Brain pericyte (primary cell): ENCODE measurements around the gene MRPS18C.

Source experiments
- DNase-seq: peaks from one replicate; pipeline ENCODE4 v3.0.0-alpha.2; 2012; ENCODE audit warnings: low read depth, low spot score

MRPS18C gene

GRCh38 chr4:83455281-83456183 is at the start of gene MRPS18C, which contains the start of gene HELQ:
Gene MRPS18C (plus strand): TSS chr4:83456058. CDS start chr4:83456078, 20 bp downstream.
Gene HELQ (minus strand): TSS chr4:83455823. CDS start chr4:83455693, 130 bp downstream.
- peak; percentile 97 for DNase-seq

GRCh38 chr4:83408908-83409307 is 47.0 kb upstream of the MRPS18C start:
- no peak for DNase-seq

- no peak for DNase-seq
Observed at GRCh38 chr4:83413676-83414075, 42.2 kb upstream of the MRPS18C start.

- DNase-seq = no peak
Observed at GRCh38 chr4:83417566-83417965, 38.3 kb upstream of the MRPS18C start.

GRCh38 chr4:83418211-83418610 is 37.6 kb upstream of the MRPS18C start:
- DNase-seq = no peak

GRCh38 chr4:83431200-83431599 is 24.7 kb upstream of the MRPS18C start:
- DNase-seq = no peak

- no peak for DNase-seq
Observed at GRCh38 chr4:83436680-83437079, 19.2 kb upstream of the MRPS18C start.

- no peak for DNase-seq
Observed at GRCh38 chr4:83438719-83439118, 17.1 kb upstream of the MRPS18C start.

GRCh38 chr4:83440148-83440814 is 15.6 kb upstream of the MRPS18C start:
- DNase-seq = no peak

GRCh38 chr4:83440899-83441298 is 15.0 kb upstream of the MRPS18C start:
- no peak for DNase-seq

GRCh38 chr4:83449009-83449408 is 6.8 kb upstream of the MRPS18C start:
- no peak for DNase-seq

GRCh38 chr4:83454686-83455085 is 1.2 kb upstream of the MRPS18C start:
- DNase-seq = no peak

GRCh38 chr4:83456184-83456501 is 285 bp downstream of the MRPS18C start:
- no peak for DNase-seq

GRCh38 chr4:83473423-83473822 is 17.6 kb downstream of the MRPS18C start:
- DNase-seq = no peak

GRCh38 chr4:83473966-83474365 is 18.1 kb downstream of the MRPS18C start:
- DNase-seq = no peak

GRCh38 chr4:83484500-83485461 is 28.9 kb downstream of the MRPS18C start, which contains the start of gene ABRAXAS1:
Gene ABRAXAS1 (minus strand): TSS chr4:83485100. CDS start chr4:83485072, 28 bp downstream.
- DNase-seq = peak; percentile 44

GRCh38 chr4:83486457-83487129 is 30.7 kb downstream of the MRPS18C start:
- DNase-seq = no peak

GRCh38 chr4:83489711-83490326 is 34.0 kb downstream of the MRPS18C start:
- DNase-seq = no peak

GRCh38 chr4:83490876-83491450 is 35.1 kb downstream of the MRPS18C start:
- no peak for DNase-seq
